ENCODE data around the gene RBBP8NL. TPM values are rescaled to one million over a fixed set of nuclear protein-coding genes. Genes with fewer than 3 reads are reported as not detected.

RBBP8NL gene
- total and polyA plus RNA-seq, 9 of the 15 experiments (the other 6 are each of a cell fraction or from before 2014, with no cell fraction given), result not detected

- TF ChIP-seq FIP1L1 (IDR thresholded peaks at IDR 0.05; ENCODE audit: low read depth, low read length, poor library complexity, severe bottlenecking) (peak; percentile 76), CTBP1 (IDR thresholded peaks at IDR 0.05; ENCODE audit: borderline replicate concordance) (peak; percentile 52; the same call in 1 of the 2 replicates), ZNF175 (CRISPR knock-in tag; IDR thresholded peaks at IDR 0.05; ENCODE audit: low read depth) (no peak), TAF1 (IDR thresholded peaks at IDR 0.05; ENCODE audit: control insufficient read depth, extremely low read depth, insufficient read depth, low read length, severe bottlenecking) (peak; percentile 95), NR2C2 (CRISPR knock-in tag; IDR thresholded peaks at IDR 0.05) (peak; percentile 100), NR2C2 (tag; IDR thresholded peaks at IDR 0.05) (peak; percentile 100), HDGF (IDR thresholded peaks at IDR 0.05) (no peak), CHD1 (IDR thresholded peaks at IDR 0.05; ENCODE audit: low read length) (peak; percentile 70), ZNF41 (CRISPR knock-in tag; conservative IDR thresholded peaks at IDR 0.05) (no peak), SUPT5H (IDR thresholded peaks at IDR 0.05) (peak; percentile 91), ELF2 (CRISPR knock-in tag; IDR thresholded peaks at IDR 0.05) (peak; percentile 35; the same call in 1 of the 2 replicates), MECOM (CRISPR knock-in tag; IDR thresholded peaks at IDR 0.05) (no peak), GTF2B (IDR thresholded peaks at IDR 0.05; ENCODE audit: extremely low read depth, insufficient read length) (peak; percentile 17), RBM22 (IDR thresholded peaks at IDR 0.05; ENCODE audit: low read depth, low read length, poor library complexity, severe bottlenecking) (no peak), TBP (optimal IDR thresholded peaks at IDR 0.05; ENCODE audit: low read depth, low read length) (peak; percentile 96), FOXP1 (CRISPR knock-in tag; IDR thresholded peaks at IDR 0.05) (peak; percentile 82), KAT7 (CRISPR knock-in tag; IDR thresholded peaks at IDR 0.05; ENCODE audit: borderline replicate concordance) (peak; percentile 89), ZBTB17 (CRISPR knock-in tag; IDR thresholded peaks at IDR 0.05) (peak; percentile 64; the same call in 1 of the 2 replicates), PHF8 (IDR thresholded peaks at IDR 0.05; ENCODE audit: borderline replicate concordance, low read length) (peak; percentile 81; the same call in 1 of the 2 replicates), FOXA3 (CRISPR knock-in tag; conservative IDR thresholded peaks at IDR 0.05 in 1 of 2, IDR thresholded peaks at IDR 0.05 in 1 of 2) (peak in 1 of 2 experiments; percentile 38; a peak in 1 of 4 replicates), CEBPG (CRISPR knock-in tag; IDR thresholded peaks at IDR 0.05) (peak; percentile 38; the same call in 1 of the 2 replicates), CEBPG (tag; conservative IDR thresholded peaks at IDR 0.05 in 1 of 2, IDR thresholded peaks at IDR 0.05 in 1 of 2) (no peak)
Observed at GRCh38 chr20:62386383-62387218, 40.7 kb downstream of the RBBP8NL start, which contains the start of gene RPS21 (continued).

Measured in K562 (cell line).